Hepatocyte (in vitro differentiated cells): ENCODE data around the gene TMEM87B. TPM values are rescaled to one million over a fixed set of nuclear protein-coding genes. Genes with fewer than 3 reads are reported as not detected.

Source experiments
- DNase-seq: peaks from one replicate; pipeline ENCODE4 v3.0.0-alpha.2; 2016; ENCODE audit warnings: low spot score
- H2AFZ ChIP-seq: fragments of 200-600 bp; sonication (generic); 2 replicates; pipeline ENCODE4 v1.6.0; 2016; ENCODE audit warnings: antibody characterized with exemption, mild to moderate bottlenecking
- H3K27ac ChIP-seq: fragments of 200-600 bp; sonication (generic); 2 replicates; pipeline ENCODE4 v1.5.1; 2016; ENCODE audit warnings: mild to moderate bottlenecking
- H3K27me3 ChIP-seq: fragments of 200-600 bp; sonication (generic); 2 replicates; pipeline ENCODE4 v1.6.1; 2016
- H3K36me3 ChIP-seq: fragments of 200-600 bp; sonication (generic); replicated peaks from 2 replicates; pipeline ENCODE4 v1.5.1; 2016; ENCODE audit warnings: low read depth; ENCODE audit not compliant: insufficient read depth
- H3K4me1 ChIP-seq: fragments of 200-600 bp; sonication (generic); 2 replicates; pipeline ENCODE4 v1.5.1; 2016; ENCODE audit warnings: mild to moderate bottlenecking, moderate library complexity; ENCODE audit not compliant: insufficient read depth
- H3K4me2 ChIP-seq: fragments of 200-600 bp; sonication (generic); 2 replicates; pipeline ENCODE4 v1.6.0; 2016
- H3K4me3 ChIP-seq: fragments of 200-600 bp; sonication (generic); 2 replicates; pipeline ENCODE4 v1.5.1; 2016; ENCODE audit warnings: mild to moderate bottlenecking
- H3K79me2 ChIP-seq: fragments of 200-600 bp; sonication (generic); 2 replicates; pipeline ENCODE4 v1.6.0; 2017; ENCODE audit warnings: mild to moderate bottlenecking
- H3K9me2 ChIP-seq: fragments of 200-600 bp; sonication (generic); replicated peaks from 2 replicates; pipeline ENCODE4 v1.6.0; 2017; ENCODE audit warnings: mild to moderate bottlenecking; ENCODE audit not compliant: insufficient read depth
- H3K9me3 ChIP-seq: fragments of 200-600 bp; sonication (generic); 2 replicates; pipeline ENCODE4 v1.5.1; 2016; ENCODE audit warnings: low read depth, mild to moderate bottlenecking
- H4K20me1 ChIP-seq: fragments of 200-600 bp; sonication (generic); 2 replicates; pipeline ENCODE4 v1.6.0; 2016; ENCODE audit warnings: mild to moderate bottlenecking; ENCODE audit not compliant: insufficient read depth, poor library complexity, severe bottlenecking
- CTCF ChIP-seq: fragments of 200-600 bp; sonication (generic); IDR thresholded peaks from 2 replicates; pipeline ENCODE4 v1.5.1; 2016; ENCODE audit warnings: antibody characterized with exemption, mild to moderate bottlenecking; ENCODE audit not compliant: poor library complexity
- EZH2 ChIP-seq: fragments of 200-600 bp; sonication (generic); IDR thresholded peaks from 2 replicates; pipeline ENCODE4 v1.6.1; 2016; ENCODE audit warnings: antibody characterized with exemption, mild to moderate bottlenecking, borderline replicate concordance
- EZH2phosphoT487 ChIP-seq: fragments of 200-600 bp; sonication (generic); IDR thresholded peaks from one replicate; pipeline ENCODE4 v1.6.1; 2018; ENCODE audit warnings: antibody characterized with exemption, mild to moderate bottlenecking, low read depth, moderate library complexity; ENCODE audit not compliant: unreplicated experiment, severe bottlenecking
- WGBS: methylation state at CpG from one replicate; pipeline ENCODE4 v1.1.6; 2016; ENCODE audit warnings: low lambda C conversion rate; ENCODE audit errors: missing lambda C conversion rate; 5-methylcytosine and 5-hydroxymethylcytosine counted together
- polyA plus RNA-seq: library from polyadenylated mRNA; unstranded; fragments of >200 nt; fragmentation: Nextera tagmentation; extraction: Ambion mirVana; gene quantifications from 2 replicates; pipeline ENCODE4 v1.2.1, GENCODE V29; 2016
- total RNA-seq: library from RNA; depleted of rRNA; stranded (reverse); fragments of >200 nt; gene quantifications from 2 replicates; pipeline ENCODE4 v1.2.3, GENCODE V29; 2014

The TMEM87B gene
- total and polyA plus RNA-seq, 2 experiments from 2014 or later, result 21.1 to 59.5 TPM

DNA sequence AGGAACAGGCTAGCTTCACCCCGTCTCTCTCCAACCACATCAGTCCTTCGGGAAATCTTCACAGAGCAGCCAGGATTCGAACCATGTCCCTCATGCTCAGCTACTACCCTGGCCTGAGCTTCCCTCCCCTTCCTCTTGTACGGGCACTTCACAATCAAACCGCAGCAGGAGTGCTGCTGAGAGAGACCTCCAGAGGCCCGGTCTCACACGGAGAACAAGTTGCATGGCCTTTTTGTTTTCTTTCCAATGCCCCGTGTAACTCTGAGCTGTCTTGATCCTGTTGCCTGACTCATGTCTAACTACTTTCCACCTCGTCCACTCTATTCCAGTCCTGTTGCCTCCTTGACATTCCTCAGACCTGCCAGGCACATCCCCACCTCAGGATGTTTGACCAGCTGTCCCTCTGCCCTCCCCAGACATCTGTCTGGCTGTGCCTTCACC lies 108.5 kb downstream of the TMEM87B start:
- Histone ChIP-seq H3K27ac (no peak overlapping the region), H3K4me3 (no peak overlapping the region), H3K9me3 (no peaks in the 10 kb centered on the region), H4K20me1 (no peaks in the 10 kb centered on the region), H2AFZ (no peak overlapping the region), H3K79me2 (no peaks in the 10 kb centered on the region), H3K9me2 (no peaks in the 10 kb centered on the region), H3K4me2 (no peak overlapping the region), H3K36me3 (no peaks in the 10 kb centered on the region), H3K27me3 (no peaks in the 10 kb centered on the region), H3K4me1 (no peaks in the 10 kb centered on the region)
- DNase-seq, result no peak
- WGBS, result 79% methylated on average over 9 of the region's 9 CpGs
- TF ChIP-seq EZH2phosphoT487, result no peak
- no peak for TF ChIP-seq EZH2
- no peak for TF ChIP-seq CTCF

- Histone ChIP-seq H3K79me2 (no peaks in the 10 kb centered on the region), H3K4me2 (no peak overlapping the region), H3K27ac (no peak overlapping the region), H3K4me3 (no peak overlapping the region), H3K27me3 (no peaks in the 10 kb centered on the region), H3K9me2 (no peaks in the 10 kb centered on the region), H3K36me3 (no peaks in the 10 kb centered on the region), H3K9me3 (no peaks in the 10 kb centered on the region), H4K20me1 (no peaks in the 10 kb centered on the region), H3K4me1 (no peaks in the 10 kb centered on the region), H2AFZ (no peak overlapping the region)
- DNase-seq, result no peak
- 94% methylated on average over 11 of the region's 11 CpGs for WGBS
- TF ChIP-seq EZH2 (no peak), CTCF (no peak), EZH2phosphoT487 (no peak)
Observed at GRCh38 chr2:112164876-112165275, 109.8 kb downstream of the TMEM87B start.

DNA sequence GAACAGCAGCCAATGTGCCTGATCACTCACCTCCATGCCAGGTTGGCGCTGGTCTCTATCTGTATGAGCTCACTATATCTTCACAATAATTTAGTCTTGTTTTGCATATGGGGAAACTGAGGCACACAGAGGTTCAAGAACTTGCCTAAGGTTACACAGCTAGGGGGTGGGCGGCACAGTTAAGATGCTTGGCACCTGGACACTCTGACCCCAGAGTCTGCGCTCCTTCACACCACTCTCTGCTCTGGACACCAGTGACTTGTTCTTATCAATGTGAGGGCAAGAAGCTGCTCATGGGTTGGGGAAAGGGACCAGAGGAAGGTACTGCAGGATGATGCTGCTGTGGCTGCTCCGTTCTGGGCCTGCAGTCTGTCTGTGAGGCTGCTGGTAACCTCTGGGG lies 110.2 kb downstream of the TMEM87B start:
- DNase-seq, result no peak
- H3K36me3 ChIP-seq, result no peaks in the 10 kb centered on the region
- no peak overlapping the region for H3K4me2 ChIP-seq
- H4K20me1 ChIP-seq, result no peaks in the 10 kb centered on the region
- H3K9me2 ChIP-seq, result no peaks in the 10 kb centered on the region
- H3K4me1 ChIP-seq, result no peaks in the 10 kb centered on the region
- H2AFZ ChIP-seq, result no peak overlapping the region
- no peaks in the 10 kb centered on the region for H3K9me3 ChIP-seq
- H3K79me2 ChIP-seq, result no peaks in the 10 kb centered on the region
- H3K4me3 ChIP-seq, result no peak overlapping the region
- TF ChIP-seq EZH2 (no peak), CTCF (no peak), EZH2phosphoT487 (no peak)
- no peak overlapping the region for H3K27ac ChIP-seq
- H3K27me3 ChIP-seq, result no peaks in the 10 kb centered on the region
- WGBS, result 94% methylated on average over 4 of the region's 4 CpGs
